ENCODE measurements around the gene SLC25A39.

GRCh38 chr17:44372036-44372435 lies 47.4 kb upstream of the SLC25A39 start:
- TF ChIP-seq POLR2A (IDR thresholded peaks at IDR 0.05) (no peak), CTCF (IDR thresholded peaks at IDR 0.05 in 8 of 11, conservative IDR thresholded peaks at IDR 0.05 in 3 of 11) (no peak)
